ENCODE results near the gene PACSIN3.

GRCh38 chr11:47207459-47207858, 21.2 kb upstream of the PACSIN3 start:
- TF ChIP-seq POLR2A (IDR thresholded peaks at IDR 0.05) (no peak), CTCF (IDR thresholded peaks at IDR 0.05) (no peak)

Data from vagina (tissue), 2 donors.